OCI-LY7 (cell line): ENCODE measurements around the gene ANKRD11. TPM values are rescaled to one million over a fixed set of nuclear protein-coding genes. Genes with fewer than 3 reads are reported as not detected.

Experiments
- BruUV-seq: library from RNA; stranded (reverse); fragments of 400-500 nt; replicated peaks from 2 replicates; lab custom pipeline; 2021; lab: Mats Ljungman, UMichigan
- CTCF ChIA-PET: fragments of 300-600 bp; sonication (Branson Sonifier 250); formaldehyde crosslinking; loops from one replicate; lab custom pipeline; 2022; ENCODE audit warnings: antibody characterized with exemption; ENCODE audit not compliant: unreplicated experiment; lab: Charles Lee
- POLR2A ChIA-PET: fragments of 300-600 bp; sonication (Branson Sonifier 250); formaldehyde crosslinking; loops from one replicate; lab custom pipeline; 2022; ENCODE audit warnings: antibody characterized with exemption; lab: Charles Lee
- DNase-seq: peaks from one replicate; pipeline ENCODE4 v3.0.0-alpha.2; 2015; ENCODE audit warnings: low spot score
- H2AFZ ChIP-seq: fragments of 200-600 bp; sonication (generic), shearing (Covaris generic); 2 replicates; pipeline ENCODE4 v1.6.1; 2014; ENCODE audit warnings: mild to moderate bottlenecking, antibody characterized with exemption, low read length, moderate library complexity
- H3K27ac ChIP-seq: fragments of 200-600 bp; sonication (generic); 2 replicates; pipeline ENCODE4 v1.5.1; 2014; ENCODE audit warnings: mixed run types, low read depth, mild to moderate bottlenecking, moderate library complexity, low read length, inconsistent platforms; ENCODE audit not compliant: poor library complexity, severe bottlenecking
- H3K36me3 ChIP-seq: fragments of 200-600 bp; sonication (generic); 2 replicates; pipeline ENCODE4 v1.6.1; 2014; ENCODE audit warnings: mild to moderate bottlenecking, antibody characterized with exemption, low read length, moderate library complexity, mixed read lengths; ENCODE audit not compliant: insufficient read depth
- H3K4me1 ChIP-seq: fragments of 200-600 bp; sonication (generic); 2 replicates; pipeline ENCODE4 v1.5.1; 2014; ENCODE audit warnings: mild to moderate bottlenecking, low read length; ENCODE audit not compliant: insufficient read depth, poor library complexity, severe bottlenecking
- H3K4me2 ChIP-seq: fragments of 200-600 bp; sonication (generic); 2 replicates; pipeline ENCODE4 v1.6.1; 2014; ENCODE audit warnings: mild to moderate bottlenecking, low read length
- H3K4me3 ChIP-seq: fragments of 200-600 bp; sonication (generic); 2 replicates; pipeline ENCODE4 v1.5.1; 2014; ENCODE audit warnings: mild to moderate bottlenecking, low read depth, low read length; ENCODE audit not compliant: poor library complexity, severe bottlenecking
- H3K79me2 ChIP-seq: fragments of 200-600 bp; sonication (generic); 2 replicates; pipeline ENCODE4 v1.6.1; 2016; ENCODE audit warnings: low read depth, mild to moderate bottlenecking, low read length, moderate library complexity, mixed read lengths; ENCODE audit not compliant: insufficient read depth
- H3K9me2 ChIP-seq: fragments of 200-600 bp; sonication (generic); 2 replicates; pipeline ENCODE4 v1.6.1; 2016; ENCODE audit warnings: mild to moderate bottlenecking, low read length, mixed read lengths; ENCODE audit not compliant: insufficient read depth
- H3K9me3 ChIP-seq: fragments of 200-600 bp; sonication (generic); 2 replicates; pipeline ENCODE4 v1.6.1; 2014; ENCODE audit warnings: mild to moderate bottlenecking, mixed run types, low read length, mixed read lengths
- H4K20me1 ChIP-seq: fragments of 200-600 bp; sonication (generic); 2 replicates; pipeline ENCODE4 v1.6.1; 2014; ENCODE audit warnings: mild to moderate bottlenecking, antibody characterized with exemption, low read length, moderate library complexity, mixed read lengths; ENCODE audit not compliant: insufficient read depth
- CTCF ChIP-seq: fragments of 200-600 bp; sonication (generic); conservative IDR thresholded peaks from 2 replicates; pipeline ENCODE4 v1.5.1; 2014; ENCODE audit warnings: mild to moderate bottlenecking, antibody characterized with exemption, low read length, moderate library complexity, mixed read lengths
- EZH2phosphoT487 ChIP-seq: fragments of 200-600 bp; sonication (generic); IDR thresholded peaks from 2 replicates; pipeline ENCODE4 v1.6.1; 2018; ENCODE audit warnings: low read depth, borderline replicate concordance, mild to moderate bottlenecking, mixed run types, antibody characterized with exemption, low read length, moderate library complexity, mixed read lengths
- intact Hi-C: fragments of 100-400 bp; cut with micrococcal nuclease; formaldehyde crosslinking; loops from one replicate; pipeline ENCODE4 v1.10.0; 2022; ENCODE audit not compliant: unreplicated experiment
- total RNA-seq, 2 experiments: library from RNA; depleted of rRNA in 1 of 2; stranded (reverse); fragments of >200 nt in 1 of 2; shearing (Covaris generic) in 1 of 2; gene quantifications; 2 replicates each; pipeline ENCODE4 v1.2.3, GENCODE V29; 2014 to 2022

ANKRD11 gene
- total RNA-seq, 2 experiments from 2014 or later, result 89.1 to 251 TPM

DNA sequence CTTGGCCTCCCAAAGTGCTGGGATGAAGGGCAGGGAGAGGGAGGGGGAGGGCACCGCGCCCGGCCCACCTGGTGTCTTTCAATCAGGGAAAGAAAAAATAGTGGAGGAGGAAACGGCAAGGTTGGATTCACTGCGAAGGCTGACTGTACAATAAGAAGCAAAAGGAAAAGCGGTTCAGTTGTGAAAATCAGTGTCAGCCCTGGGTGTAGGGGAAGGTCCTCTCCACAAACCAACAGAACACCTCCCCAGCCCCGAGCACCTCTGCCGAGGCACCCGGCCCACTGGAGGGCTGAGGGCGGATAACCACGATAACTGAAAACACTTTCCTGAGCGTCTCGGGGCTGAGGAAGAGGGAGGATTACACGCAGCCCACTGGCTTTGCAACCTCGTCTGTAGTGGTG, 16.4 kb upstream of the ANKRD11 start:
- intact Hi-C loops, result loop anchor here (5.0 kb wide), 1 partner anchor 189 kb away; no protein-coding TSS in a partner anchor
- peak; percentile 18 for DNase-seq
- H3K79me2 ChIP-seq, result peaks cover 27% of the 10 kb centered on the region; the same call in 1 of the 2 replicates

GRCh38 chr16:89506113-89506504, 15.7 kb upstream of the ANKRD11 start:
- peak overlapping the region; percentile 55 for H3K4me3 ChIP-seq
- CTCF ChIA-PET, result no interaction called here
- peak overlapping the region; percentile 86 for H3K27ac ChIP-seq
- no peaks in the 10 kb centered on the region for H4K20me1 ChIP-seq
- no TSS peak for BruUV-seq
- POLR2A ChIA-PET, result interaction anchor here (0.6 kb wide), 2 partner anchors 37 to 70 kb away, joined by 4 read pairs; no protein-coding TSS in a partner anchor
- no peaks in the 10 kb centered on the region for H3K9me3 ChIP-seq
- peaks cover 27% of the 10 kb centered on the region; the same call in 1 of the 2 replicates for H3K79me2 ChIP-seq
- H3K36me3 ChIP-seq, result peaks cover 9% of the 10 kb centered on the region
- H3K4me2 ChIP-seq, result peak overlapping the region; percentile 66
- TF ChIP-seq EZH2phosphoT487, result no peak
- no peak for TF ChIP-seq CTCF
- DNase-seq, result peak; percentile 17
- intact Hi-C loops, result loop anchor here (5.0 kb wide), 1 partner anchor 189 kb away; no protein-coding TSS in a partner anchor
- H2AFZ ChIP-seq, result peak overlapping the region; percentile 49; the same call in 1 of the 2 replicates
- H3K4me1 ChIP-seq, result peaks cover 36% of the 10 kb centered on the region
- H3K9me2 ChIP-seq, result no peaks in the 10 kb centered on the region

More for the DNA sequence above, 16.4 kb upstream of the ANKRD11 start:
- TF ChIP-seq EZH2phosphoT487, result no peak
- no peak for TF ChIP-seq CTCF
- Histone ChIP-seq H3K4me3 (peak overlapping the region; percentile 79), H3K27ac (peak overlapping the region; percentile 74), H3K9me2 (no peaks in the 10 kb centered on the region), H4K20me1 (no peaks in the 10 kb centered on the region), H3K4me2 (peak overlapping the region; percentile 96), H3K9me3 (no peaks in the 10 kb centered on the region), H2AFZ (no peak overlapping the region), H3K4me1 (peaks cover 36% of the 10 kb centered on the region), H3K36me3 (peaks cover 15% of the 10 kb centered on the region)
- no TSS peak for BruUV-seq
- CTCF ChIA-PET, result interaction anchor here (0.6 kb wide), 1 partner anchor 8 kb away, joined by 5 read pairs; no protein-coding TSS in a partner anchor
- POLR2A ChIA-PET, result interaction anchor here (0.6 kb wide), 1 partner anchor 71 kb away, joined by 4 read pairs; no protein-coding TSS in a partner anchor
